Ovary (tissue), 9 donors: Measurements from ENCODE around the gene GALNTL6. TPM values are rescaled to one million over a fixed set of nuclear protein-coding genes. Genes with fewer than 3 reads are reported as not detected.

Experiments
- DNase-seq, 5 donors: peaks; one replicate each; pipeline ENCODE4 v3.0.0-alpha.2; 2019 to 2020
- H3K27ac ChIP-seq, 2 donors: fragments of 200-600 bp; one replicate each; pipeline versions ENCODE4 v1.5.1 to v1.8.0; 2019 to 2022
- H3K27me3 ChIP-seq: fragments of 200-600 bp; one replicate; pipeline ENCODE4 v1.8.0; 2022
- H3K36me3 ChIP-seq: fragments of 200-600 bp; sonication (generic); one replicate; pipeline ENCODE4 v1.5.1; 2019
- H3K4me1 ChIP-seq: one replicate; pipeline ENCODE4 v1.8.1; 2013; ENCODE audit warnings: mild to moderate bottlenecking, moderate library complexity; ENCODE audit not compliant: insufficient read depth
- H3K4me3 ChIP-seq: fragments of 200-600 bp; sonication (generic); one replicate; pipeline ENCODE4 v1.5.1; 2017
- H3K9me3 ChIP-seq, 2 donors: fragments of 200-600 bp in 1 of 2; sonication (generic) in 1 of 2; one replicate each; pipeline versions ENCODE4 v1.5.1 to v1.8.1; 2013 to 2019; ENCODE audit warnings: mild to moderate bottlenecking in 1 of 2, moderate library complexity in 1 of 2
- EP300 ChIP-seq: sonication (generic); formaldehyde crosslinking; IDR thresholded peaks from one replicate; pipeline ENCODE4 v1.6.1; 2017; ENCODE audit warnings: antibody characterized with exemption
- POLR2A ChIP-seq: fragments of 450-650 bp; IDR thresholded peaks from one replicate; pipeline ENCODE4 v1.6.1; 2017; ENCODE audit warnings: antibody characterized with exemption, mild to moderate bottlenecking, moderate library complexity
- WGBS, 3 donors: extraction: QIAGEN DNeasy Blood & Tissue Kit in 1 of 3; methylation state at CpG; one replicate each; pipeline versions ENCODE4 v1.1.5 to v1.1.7; 2013 to 2017; 5-methylcytosine and 5-hydroxymethylcytosine counted together
- intact Hi-C, 4 donors: fragments of 100-400 bp; cut with DNase I; formaldehyde crosslinking; loops; one replicate each; pipeline versions ENCODE4 v1.11.0 to v1.15.1; 2022 to 2023
- polyA plus RNA-seq, 2 donors: library from polyadenylated mRNA; stranded (reverse); fragments of 200-250 nt in 1 of 2; fragments of 350-450 nt in 1 of 2; fragmentation: Illumina TruSeq in 1 of 2; extraction: RNeasy Lipid Tissue Mini Kit (QIAGEN cat#74804) in 1 of 2; gene quantifications; one replicate each; pipeline ENCODE4 v1.2.3, GENCODE V29; 2013 to 2014
- total RNA-seq, 7 donors: library from RNA; depleted of rRNA in 2 of 7; stranded (reverse); fragments of >200 nt in 2 of 7; fragmentation: NEBNext Ultra II Directional in 3 of 7; extraction: Animal tissue kit (Norgen Biotek cat#: 25700) in 3 of 7; gene quantifications; one replicate each; pipeline versions ENCODE4 v1.1.0 to v1.2.4, GENCODE V29; 2016 to 2023
- TF ChIP-seq, protein P1 (sequence below), 3 donors: fragments of 450-650 bp in 2 of 3; fragments of 200-600 bp in 1 of 3; IDR thresholded peaks; one replicate each; pipeline versions ENCODE4 v1.5.1 to v1.8.0; 2016 to 2022; ENCODE audit warnings: antibody characterized with exemption in 3 of 3, mild to moderate bottlenecking in 1 of 3
- donor health status: DM: no; HTN: no; CAD: no; lungs with moderate emphysema.
- donor health status: DM: no; HTN: no; CAD: no.
- donor health status: Bipolar disorder and iron deficiency.
- donor health status: DM: yes; HTN: yes; CAD: no.
- donor health status: DM: no; HTN: no; CAD: no.
- donor health status: DM: yes; HTN: yes; CAD: no.

Gene GALNTL6
- total and polyA plus RNA-seq, 9 donors = 0.11 to 1.8 TPM; not detected in 7

GRCh38 chr4:172220679-172221078 lies 407.5 kb downstream of the GALNTL6 start:
- no peak overlapping the region for H3K27ac ChIP-seq
- no peaks in the 10 kb centered on the region for H3K27me3 ChIP-seq
- intact Hi-C loops = no loop called here
- no peaks in the 10 kb centered on the region for H3K4me1 ChIP-seq
- DNase-seq = no peak
- H3K9me3 ChIP-seq = no peaks in the 10 kb centered on the region
- no peaks in the 10 kb centered on the region for H3K36me3 ChIP-seq
- no peak overlapping the region for H3K4me3 ChIP-seq
- no peak for TF ChIP-seq EP300
- TF ChIP-seq POLR2A = no peak
- TF ChIP-seq, protein P1, sequence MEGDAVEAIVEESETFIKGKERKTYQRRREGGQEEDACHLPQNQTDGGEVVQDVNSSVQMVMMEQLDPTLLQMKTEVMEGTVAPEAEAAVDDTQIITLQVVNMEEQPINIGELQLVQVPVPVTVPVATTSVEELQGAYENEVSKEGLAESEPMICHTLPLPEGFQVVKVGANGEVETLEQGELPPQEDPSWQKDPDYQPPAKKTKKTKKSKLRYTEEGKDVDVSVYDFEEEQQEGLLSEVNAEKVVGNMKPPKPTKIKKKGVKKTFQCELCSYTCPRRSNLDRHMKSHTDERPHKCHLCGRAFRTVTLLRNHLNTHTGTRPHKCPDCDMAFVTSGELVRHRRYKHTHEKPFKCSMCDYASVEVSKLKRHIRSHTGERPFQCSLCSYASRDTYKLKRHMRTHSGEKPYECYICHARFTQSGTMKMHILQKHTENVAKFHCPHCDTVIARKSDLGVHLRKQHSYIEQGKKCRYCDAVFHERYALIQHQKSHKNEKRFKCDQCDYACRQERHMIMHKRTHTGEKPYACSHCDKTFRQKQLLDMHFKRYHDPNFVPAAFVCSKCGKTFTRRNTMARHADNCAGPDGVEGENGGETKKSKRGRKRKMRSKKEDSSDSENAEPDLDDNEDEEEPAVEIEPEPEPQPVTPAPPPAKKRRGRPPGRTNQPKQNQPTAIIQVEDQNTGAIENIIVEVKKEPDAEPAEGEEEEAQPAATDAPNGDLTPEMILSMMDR (IDR thresholded peaks at IDR 0.05) = no peak
- 0% methylated on average over 1 of the region's 1 CpG for WGBS, 3 donors

DNA sequence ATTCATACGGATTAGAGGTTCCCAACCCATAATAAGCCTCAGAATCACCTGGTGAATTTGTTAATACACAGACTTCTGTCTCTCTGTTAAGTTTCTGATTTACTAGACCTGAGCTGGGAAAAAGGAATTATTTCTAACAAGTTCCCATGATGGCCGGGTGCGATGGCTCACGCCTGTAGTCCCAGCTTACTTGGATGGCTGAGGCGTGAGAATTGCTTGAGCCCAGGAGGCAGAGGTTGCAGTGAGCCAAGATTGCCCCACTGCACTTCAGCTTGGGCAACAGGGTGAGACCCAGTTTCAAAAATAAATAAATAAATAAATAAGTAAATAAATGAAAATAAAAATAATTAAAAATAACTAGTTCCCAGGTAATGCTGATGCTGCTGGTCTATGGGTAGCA lies 412.3 kb downstream of the GALNTL6 start:
- 90 to 98% (median 92%) methylated on average over 5 of the region's 5 CpGs for WGBS, 3 donors

GRCh38 chr4:172232966-172233365 lies 419.8 kb downstream of the GALNTL6 start:
- no peaks in the 10 kb centered on the region for H3K9me3 ChIP-seq
- H3K27ac ChIP-seq = no peak overlapping the region
- DNase-seq = no peak
- 42 to 57% (median 49%) methylated on average over 5 of the region's 5 CpGs for WGBS, 3 donors
- TF ChIP-seq, protein P1 (IDR thresholded peaks at IDR 0.05) = no peak
- TF ChIP-seq POLR2A = no peak
- no peak for TF ChIP-seq EP300
- H3K4me1 ChIP-seq = no peaks in the 10 kb centered on the region
- no peak overlapping the region for H3K4me3 ChIP-seq
- intact Hi-C loops = no loop called here
- H3K27me3 ChIP-seq = no peaks in the 10 kb centered on the region
- no peaks in the 10 kb centered on the region for H3K36me3 ChIP-seq

More for the DNA sequence above, 412.3 kb downstream of the GALNTL6 start:
- H3K36me3 ChIP-seq = no peaks in the 10 kb centered on the region
- H3K27me3 ChIP-seq = no peaks in the 10 kb centered on the region
- H3K9me3 ChIP-seq = no peaks in the 10 kb centered on the region
- DNase-seq = no peak
- TF ChIP-seq POLR2A (no peak), EP300 (no peak)
- H3K27ac ChIP-seq = no peak overlapping the region
- H3K4me1 ChIP-seq = no peaks in the 10 kb centered on the region
- no peak overlapping the region for H3K4me3 ChIP-seq
- intact Hi-C loops = no loop called here

GRCh38 chr4:172243551-172243950 lies 430.3 kb downstream of the GALNTL6 start:
- intact Hi-C loops = no loop called here
- no peak for DNase-seq
- Histone ChIP-seq H3K36me3 (no peaks in the 10 kb centered on the region), H3K4me1 (no peaks in the 10 kb centered on the region), H3K27ac (no peak overlapping the region), H3K9me3 (no peaks in the 10 kb centered on the region), H3K4me3 (no peak overlapping the region), H3K27me3 (no peaks in the 10 kb centered on the region)
- TF ChIP-seq EP300 (no peak), POLR2A (no peak)
- TF ChIP-seq, protein P1 (IDR thresholded peaks at IDR 0.05) = no peak
- WGBS, 3 donors = 86 to 91% (median 88%) methylated on average over 4 of the region's 4 CpGs

DNA sequence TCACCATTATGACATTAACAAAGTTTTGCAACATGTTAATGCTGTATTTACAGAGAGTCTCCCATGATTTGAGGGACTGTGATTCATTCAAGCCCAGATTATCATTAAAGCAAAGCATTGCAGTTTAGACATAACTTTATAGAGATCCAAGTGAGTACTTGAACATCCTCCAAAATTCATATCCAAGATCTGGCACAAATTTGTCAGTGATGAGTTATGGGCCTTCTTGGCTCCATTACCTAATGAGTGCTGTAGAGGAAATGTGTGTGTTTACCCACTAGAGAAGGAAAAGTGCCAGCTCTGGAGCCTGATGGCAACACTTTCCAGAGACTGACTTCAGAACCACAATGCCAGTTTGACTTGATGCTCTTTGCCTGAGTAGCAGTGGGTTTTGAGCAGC lies 432.3 kb downstream of the GALNTL6 start:
- Histone ChIP-seq H3K4me3 (no peak overlapping the region), H3K36me3 (no peaks in the 10 kb centered on the region), H3K27me3 (no peaks in the 10 kb centered on the region), H3K27ac (no peak overlapping the region), H3K9me3 (no peaks in the 10 kb centered on the region), H3K4me1 (no peaks in the 10 kb centered on the region)
- no peak for DNase-seq
- TF ChIP-seq EP300 (no peak), POLR2A (no peak)
- TF ChIP-seq, protein P1 (IDR thresholded peaks at IDR 0.05) = no peak
- intact Hi-C loops = no loop called here
